GM23338 (cell line): ENCODE measurements around the gene SLIT2. TPM values are rescaled to one million over a fixed set of nuclear protein-coding genes. Genes with fewer than 3 reads are reported as not detected.

Experiments used
- ATAC-seq: fragments of 200-7000 bp; cut with Tn5 transposase; 3 replicates; pipeline ENCODE4 v1.9.1; 2020
- DNase-seq: peaks from one replicate; pipeline ENCODE4 v3.0.0-alpha.2; 2015; ENCODE audit warnings: low spot score
- H2AFZ ChIP-seq: fragments of 200-600 bp; sonication (generic); 2 replicates; pipeline ENCODE4 v1.8.0; 2016; ENCODE audit warnings: antibody characterized with exemption, mild to moderate bottlenecking, moderate library complexity
- H3F3A ChIP-seq: fragments of 200-600 bp; sonication (generic); replicated peaks from 2 replicates; pipeline ENCODE4 v1.8.0; 2017; ENCODE audit warnings: antibody characterized with exemption, mixed run types, low read depth
- H3K27ac ChIP-seq: fragments of 200-600 bp; sonication (generic); 2 replicates; pipeline ENCODE4 v1.6.1; 2016; ENCODE audit warnings: low read depth
- H3K27me3 ChIP-seq: fragments of 200-600 bp; sonication (generic); 2 replicates; pipeline ENCODE4 v1.8.0; 2016; ENCODE audit warnings: mild to moderate bottlenecking, mixed run types, moderate library complexity; ENCODE audit not compliant: insufficient read depth
- H3K36me3 ChIP-seq: fragments of 200-600 bp; sonication (generic); 2 replicates; pipeline ENCODE4 v1.8.0; 2016; ENCODE audit warnings: mild to moderate bottlenecking; ENCODE audit not compliant: insufficient read depth
- H3K4me1 ChIP-seq: fragments of 200-600 bp; sonication (generic); 2 replicates; pipeline ENCODE4 v1.8.0; 2016; ENCODE audit warnings: mild to moderate bottlenecking, moderate library complexity; ENCODE audit not compliant: insufficient read depth
- H3K4me2 ChIP-seq: fragments of 200-600 bp; sonication (generic); 2 replicates; pipeline ENCODE4 v1.7.1; 2017; ENCODE audit warnings: mixed run types
- H3K4me3 ChIP-seq: fragments of 200-600 bp; sonication (generic); 2 replicates; pipeline ENCODE4 v1.6.1; 2016; ENCODE audit warnings: mixed run types
- H3K79me2 ChIP-seq: fragments of 200-600 bp; sonication (generic); replicated peaks from 2 replicates; pipeline ENCODE4 v1.8.0; 2017; ENCODE audit warnings: mild to moderate bottlenecking; ENCODE audit not compliant: insufficient read depth
- H3K9me2 ChIP-seq: fragments of 200-600 bp; sonication (generic); 2 replicates; pipeline ENCODE4 v1.8.0; 2017; ENCODE audit not compliant: insufficient read depth
- H4K20me1 ChIP-seq: fragments of 200-600 bp; sonication (generic); replicated peaks from 2 replicates; pipeline ENCODE4 v1.8.0; 2017; ENCODE audit warnings: mild to moderate bottlenecking; ENCODE audit not compliant: insufficient read depth
- H3K27ac Mint-ChIP-seq: 2 replicates; pipeline ENCODE4 v1.8.0; 2020; ENCODE audit warnings: inconsistent platforms, mild to moderate bottlenecking, moderate library complexity, mixed read lengths
- H3K27me3 Mint-ChIP-seq: 3 replicates; pipeline ENCODE4 v1.8.0; 2022; ENCODE audit warnings: low read depth, mild to moderate bottlenecking, moderate library complexity, mixed read lengths, inconsistent platforms; ENCODE audit not compliant: insufficient read depth, poor library complexity
- H3K36me3 Mint-ChIP-seq: 3 replicates; pipeline ENCODE4 v1.8.0; 2021; ENCODE audit warnings: low read depth, mild to moderate bottlenecking, inconsistent platforms, moderate library complexity, mixed read lengths
- H3K4me1 Mint-ChIP-seq: 3 replicates; pipeline ENCODE4 v1.8.0; 2020; ENCODE audit warnings: mild to moderate bottlenecking, inconsistent platforms, mixed read lengths
- H3K4me3 Mint-ChIP-seq: 3 replicates; pipeline ENCODE4 v1.8.0; 2021; ENCODE audit warnings: moderate library complexity, mild to moderate bottlenecking, inconsistent platforms, mixed read lengths
- H3K9me3 Mint-ChIP-seq: 3 replicates; pipeline ENCODE4 v1.8.0; 2020; ENCODE audit warnings: moderate library complexity, mild to moderate bottlenecking, inconsistent platforms, mixed read lengths
- CREB1 ChIP-seq: fragments of 250-450 bp; sonication (Bioruptor Pico); IDR thresholded peaks from 2 replicates; pipeline ENCODE4 v1.5.0; 2020; ENCODE audit warnings: low read depth, mild to moderate bottlenecking, moderate library complexity
- CTCF ChIP-seq, 2 experiments: fragments of 200-600 bp in 1 of 2; sonication (generic) in 1 of 2; conservative IDR thresholded peaks; 2 replicates each; pipeline versions ENCODE4 v1.5.1 to v1.6.1; 2016 to 2017; ENCODE audit warnings: antibody characterized with exemption in 2 of 2, low read depth in 2 of 2, mild to moderate bottlenecking in 2 of 2, moderate library complexity in 1 of 2
- ETS1 ChIP-seq: IDR thresholded peaks from 2 replicates; pipeline ENCODE4 v1.6.1; 2016; ENCODE audit warnings: antibody characterized with exemption
- EZH2 ChIP-seq: fragments of 200-600 bp; sonication (generic); IDR thresholded peaks from one replicate; pipeline ENCODE4 v1.8.0; 2017; ENCODE audit warnings: antibody characterized with exemption, mild to moderate bottlenecking, low read depth; ENCODE audit not compliant: unreplicated experiment
- EZH2phosphoT487 ChIP-seq: fragments of 200-600 bp; sonication (generic); IDR thresholded peaks from one replicate; pipeline ENCODE4 v1.8.1; 2018; ENCODE audit warnings: antibody characterized with exemption; ENCODE audit not compliant: unreplicated experiment
- JUNB ChIP-seq: IDR thresholded peaks from one replicate; pipeline ENCODE4 v1.6.1; 2016; ENCODE audit warnings: antibody characterized with exemption; ENCODE audit not compliant: unreplicated experiment
- NANOG ChIP-seq: IDR thresholded peaks from 2 replicates; pipeline ENCODE4 v1.6.1; 2016; ENCODE audit warnings: antibody characterized with exemption, borderline replicate concordance
- POLR2AphosphoS5 ChIP-seq: IDR thresholded peaks from 2 replicates; pipeline ENCODE4 v1.6.1; 2016; ENCODE audit warnings: antibody characterized with exemption, low read depth
- REST ChIP-seq: IDR thresholded peaks from one replicate; pipeline ENCODE4 v1.6.1; 2018; ENCODE audit warnings: antibody characterized with exemption; ENCODE audit not compliant: unreplicated experiment
- STAT1 ChIP-seq: IDR thresholded peaks from one replicate; pipeline ENCODE4 v1.6.1; 2016; ENCODE audit warnings: antibody characterized with exemption; ENCODE audit not compliant: unreplicated experiment
- ZNF114 ChIP-seq: fragments of 250-450 bp; sonication (Bioruptor Pico); IDR thresholded peaks from 2 replicates; pipeline ENCODE4 v1.5.0; 2020; ENCODE audit warnings: mild to moderate bottlenecking, moderate library complexity
- ZNF331 ChIP-seq: fragments of 250-450 bp; sonication (Bioruptor Pico); IDR thresholded peaks from 2 replicates; pipeline ENCODE4 v1.5.0; 2020; ENCODE audit warnings: low read depth, mild to moderate bottlenecking, moderate library complexity
- ZNF462 ChIP-seq: fragments of 250-450 bp; sonication (Bioruptor Pico); IDR thresholded peaks from 2 replicates; pipeline ENCODE4 v1.5.0; 2020; ENCODE audit warnings: mild to moderate bottlenecking, moderate library complexity
- polyA plus RNA-seq: library from polyadenylated mRNA; unstranded; fragments of >200 nt; fragmentation: Nextera tagmentation; extraction: Ambion mirVana; gene quantifications from 2 replicates; pipeline ENCODE4 v1.2.1, GENCODE V29; 2016
- total RNA-seq: library from RNA; depleted of rRNA; stranded (reverse); fragments of >200 nt; shearing (Covaris generic); gene quantifications from 2 replicates; pipeline ENCODE4 v1.2.3, GENCODE V29; 2014

The SLIT2 gene
- total and polyA plus RNA-seq, 2 experiments from 2014 or later = 5.2 to 5.6 TPM

- DNase-seq = no peak
- no peak for TF ChIP-seq EZH2phosphoT487
- no peak for TF ChIP-seq EZH2
- no peak for TF ChIP-seq CREB1 (CRISPR knock-in tag)
- no peak for TF ChIP-seq STAT1
- TF ChIP-seq JUNB = no peak
- no peak for TF ChIP-seq ETS1
- TF ChIP-seq POLR2AphosphoS5 = no peak
- no peak for TF ChIP-seq REST
- no peak for TF ChIP-seq CTCF (conservative IDR thresholded peaks at IDR 0.05; ENCODE audit: low read depth in 2 of 2)
- TF ChIP-seq ZNF462 (CRISPR knock-in tag) = no peak
- TF ChIP-seq ZNF331 (CRISPR knock-in tag) = no peak
- TF ChIP-seq ZNF114 = no peak
- no peak for TF ChIP-seq NANOG
- Histone ChIP-seq H3K27me3 (no peaks in the 10 kb centered on the region), H4K20me1 (no peaks in the 10 kb centered on the region), H3K27ac (no peak overlapping the region), H3K79me2 (no peaks in the 10 kb centered on the region), H3K4me1 (peaks cover 24% of the 10 kb centered on the region; the same call in 1 of the 2 replicates), H3F3A (no peaks in the 10 kb centered on the region), H2AFZ (no peak overlapping the region), H3K4me3 (no peak overlapping the region), H3K9me2 (no peaks in the 10 kb centered on the region), H3K36me3 (no peaks in the 10 kb centered on the region), H3K4me2 (no peak overlapping the region)
- Mint-ChIP-seq H3K4me1 (peaks cover 14% of the 10 kb centered on the region), H3K36me3 (no peaks in the 10 kb centered on the region), H3K27ac (no peak overlapping the region), H3K9me3 (peaks cover 2% of the 10 kb centered on the region; the same call in 2 of the 3 replicates), H3K4me3 (no peak overlapping the region), H3K27me3 (no peaks in the 10 kb centered on the region)
- no peak for ATAC-seq
Observed at GRCh38 chr4:20217521-20217920, 34.2 kb upstream of the SLIT2 start.
